Effector memory CD8-positive, alpha-beta T cell (primary cell): ENCODE measurements around the gene USP25.
A peak's percentile ranks its signal among the peaks of the same experiment; 100 is the strongest.

Source experiments
- ATAC-seq: fragments of 150-1000 bp; cut with Tn5 transposase; replicated peaks from 2 replicates; pipeline ENCODE4 v1.10.0; 2021; ENCODE audit warnings: mild to moderate bottlenecking, moderate library complexity
- DNase-seq, 3 experiments: peaks; one replicate each; pipeline ENCODE4 v3.0.0; 2021
- H3K27ac Mint-ChIP-seq, 2 donors: one replicate each; pipeline ENCODE4 v1.8.0; 2022; ENCODE audit warnings: mild to moderate bottlenecking in 2 of 2, mixed read lengths in 2 of 2, moderate library complexity in 2 of 2
- H3K27me3 Mint-ChIP-seq, 2 donors: one replicate each; pipeline ENCODE4 v1.8.0; 2022; ENCODE audit warnings: mixed read lengths in 2 of 2
- H3K36me3 Mint-ChIP-seq: one replicate; pipeline ENCODE4 v1.8.0; 2022; ENCODE audit warnings: mild to moderate bottlenecking, moderate library complexity, mixed read lengths; ENCODE audit not compliant: insufficient read depth
- H3K4me1 Mint-ChIP-seq, 2 donors: one replicate each; pipeline ENCODE4 v1.8.0; 2022; ENCODE audit warnings: low read depth in 2 of 2, mixed read lengths in 2 of 2
- H3K4me3 Mint-ChIP-seq, 2 donors: one replicate each; pipeline ENCODE4 v1.8.0; 2022; ENCODE audit warnings: mild to moderate bottlenecking in 2 of 2, mixed read lengths in 2 of 2, moderate library complexity in 2 of 2
- H3K9me3 Mint-ChIP-seq, 2 donors: one replicate each; pipeline ENCODE4 v1.8.0; 2022; ENCODE audit warnings: mixed read lengths in 2 of 2

USP25 gene

DNA sequence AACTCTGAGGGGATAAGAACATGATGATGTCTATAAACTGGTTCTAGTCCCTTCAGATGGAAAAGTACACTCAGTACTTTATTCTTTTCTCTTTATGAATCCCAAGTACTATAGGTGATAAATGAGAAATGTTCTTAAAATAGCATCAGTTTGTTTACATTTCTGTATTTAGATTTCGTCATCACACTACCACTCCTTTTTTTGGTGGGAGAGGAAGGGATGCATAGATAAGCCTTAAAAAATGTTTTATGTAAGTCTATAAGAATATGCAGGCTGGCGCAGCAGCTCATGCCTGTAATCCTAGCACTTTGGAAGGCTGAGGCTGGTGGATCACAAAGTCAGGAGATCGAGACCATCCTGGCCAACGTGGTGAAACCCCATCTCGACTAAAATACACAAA is 144.8 kb downstream of the USP25 start:
- no peak overlapping the region for H3K27ac Mint-ChIP-seq
- H3K36me3 Mint-ChIP-seq, result peaks cover 62% of the 10 kb centered on the region
- H3K4me3 Mint-ChIP-seq, result no peak overlapping the region
- no peaks in the 10 kb centered on the region for H3K4me1 Mint-ChIP-seq
- ATAC-seq (no peak), DNase-seq (no peak)
- H3K27me3 Mint-ChIP-seq, result no peaks in the 10 kb centered on the region
- H3K9me3 Mint-ChIP-seq, result no peaks in the 10 kb centered on the region

DNA sequence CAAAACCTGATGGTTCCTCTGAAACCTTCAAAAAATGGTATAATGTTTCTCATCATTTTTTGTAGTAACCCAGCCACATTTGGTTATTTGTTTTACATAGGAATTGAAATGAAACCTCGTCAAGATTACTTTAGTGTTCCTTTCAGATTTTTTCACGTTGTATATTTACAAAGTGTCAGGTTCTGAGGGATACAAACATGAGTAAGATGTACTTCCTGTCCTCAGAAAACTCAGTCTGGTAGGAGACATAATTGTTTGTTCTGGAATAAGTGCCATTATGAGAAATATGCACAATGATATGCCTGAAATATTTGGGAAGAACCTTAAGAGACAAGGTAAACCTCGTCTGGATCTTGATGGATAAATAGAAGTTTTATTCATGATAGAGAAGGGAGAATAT is 145.5 kb downstream of the USP25 start:
- no peaks in the 10 kb centered on the region for H3K27me3 Mint-ChIP-seq
- no peak overlapping the region for H3K27ac Mint-ChIP-seq
- DNase-seq (no peak), ATAC-seq (no peak)
- peaks cover 58% of the 10 kb centered on the region for H3K36me3 Mint-ChIP-seq
- no peak overlapping the region for H3K4me3 Mint-ChIP-seq
- H3K9me3 Mint-ChIP-seq, result no peaks in the 10 kb centered on the region
- H3K4me1 Mint-ChIP-seq, result no peaks in the 10 kb centered on the region

DNA sequence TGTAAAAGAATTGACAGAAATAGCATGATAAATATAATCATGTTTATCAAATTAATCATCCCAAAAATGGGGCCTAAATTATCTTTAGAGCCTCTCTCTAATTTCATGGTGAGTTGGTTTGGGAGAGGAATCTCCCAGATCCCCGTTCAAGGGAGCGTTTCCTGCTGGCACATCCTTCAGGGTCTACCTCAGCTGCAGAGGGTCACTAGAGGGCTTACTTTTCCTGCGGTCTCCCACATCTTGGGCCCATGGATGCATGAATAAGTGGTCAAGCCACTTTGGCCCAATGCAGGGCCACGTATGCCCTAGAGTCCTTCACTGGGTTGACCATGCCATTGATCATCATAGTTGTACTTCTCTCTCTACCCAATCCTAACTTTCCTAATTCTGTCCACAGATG is 164.1 kb downstream of the USP25 start:
- H3K27ac Mint-ChIP-seq, result no peak overlapping the region
- H3K4me1 Mint-ChIP-seq, result no peaks in the 10 kb centered on the region
- no peaks in the 10 kb centered on the region for H3K9me3 Mint-ChIP-seq

DNA sequence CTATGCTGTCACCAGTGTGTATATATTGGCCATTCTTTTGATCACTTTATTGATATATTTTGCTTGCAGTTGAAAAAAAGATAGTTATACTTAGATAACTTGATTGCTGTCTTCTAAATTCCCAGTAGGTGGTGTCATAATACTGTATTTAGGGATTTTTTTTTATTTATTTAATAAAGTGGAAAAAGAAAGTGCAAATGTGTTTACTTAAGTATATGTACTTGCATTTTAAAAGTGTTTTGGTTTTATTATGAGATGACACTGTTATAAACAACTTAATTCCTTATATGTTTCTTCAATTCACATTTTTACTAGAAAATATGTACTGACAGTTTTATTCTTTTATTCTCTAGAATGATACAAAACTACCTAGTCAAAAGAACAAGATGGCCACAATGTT is 164.8 kb downstream of the USP25 start:
- H3K9me3 Mint-ChIP-seq, result no peaks in the 10 kb centered on the region
- no peaks in the 10 kb centered on the region for H3K4me1 Mint-ChIP-seq

More for the DNA sequence above, 164.1 kb downstream of the USP25 start:
- no peak for DNase-seq
- no peak for ATAC-seq
- H3K4me3 Mint-ChIP-seq, result no peak overlapping the region
- H3K36me3 Mint-ChIP-seq, result peaks cover 5% of the 10 kb centered on the region
- H3K27me3 Mint-ChIP-seq, result peaks cover 0 to 6% of the 10 kb centered on the region in 2 donors

DNA sequence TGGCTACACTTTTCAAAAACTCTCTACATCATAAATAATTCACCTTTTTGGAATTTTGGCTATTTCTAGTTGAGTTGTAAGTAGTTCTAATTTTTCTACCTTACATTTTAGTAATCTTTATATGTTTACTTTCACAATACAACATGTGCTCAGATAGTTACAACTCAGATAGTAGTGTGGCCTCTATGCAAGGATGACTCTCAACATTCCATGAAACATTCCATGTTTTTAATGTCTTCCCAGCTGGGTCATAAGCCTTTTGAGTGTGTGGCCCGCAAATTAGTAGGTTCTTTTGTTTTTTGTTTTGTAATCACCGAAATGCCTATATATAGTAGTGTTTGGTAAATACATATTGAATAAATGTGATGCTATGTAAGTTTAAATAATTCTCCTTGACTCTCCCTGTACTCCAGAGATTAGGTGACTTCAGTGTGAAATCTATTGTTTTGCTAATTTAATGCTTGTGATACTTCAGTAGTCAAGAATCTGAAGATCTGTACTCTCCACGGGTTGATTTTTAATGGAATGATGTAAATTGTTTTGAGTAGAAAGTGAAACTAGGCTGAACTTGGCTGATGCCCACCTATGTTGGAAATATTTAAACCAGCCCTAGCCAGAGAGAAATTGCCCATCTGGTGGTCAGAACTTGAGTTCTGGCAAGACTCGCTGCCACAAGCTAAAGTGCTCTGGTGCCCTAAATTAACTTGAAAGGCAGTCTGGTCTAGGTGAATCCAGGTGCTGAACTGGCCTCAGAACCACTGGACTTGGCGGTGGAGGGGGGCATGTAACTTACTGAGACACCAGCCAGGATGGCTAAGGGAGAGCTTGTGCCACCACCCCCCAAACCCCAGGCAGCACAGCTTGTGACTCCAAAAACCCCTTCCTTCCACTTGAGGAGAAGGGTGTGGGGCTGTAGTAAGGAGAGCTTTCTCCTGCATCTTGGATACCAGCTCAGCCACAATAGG is 165.6 kb downstream of the USP25 start:
- H3K36me3 Mint-ChIP-seq, result peaks cover 5% of the 10 kb centered on the region

More for the DNA sequence above, 164.8 kb downstream of the USP25 start:
- H3K4me3 Mint-ChIP-seq, result no peak overlapping the region
- ATAC-seq (no peak), DNase-seq (no peak)
- peaks cover 5% of the 10 kb centered on the region for H3K36me3 Mint-ChIP-seq
- no peak overlapping the region for H3K27ac Mint-ChIP-seq
- H3K27me3 Mint-ChIP-seq, result peaks cover 0 to 6% of the 10 kb centered on the region in 2 donors

DNA sequence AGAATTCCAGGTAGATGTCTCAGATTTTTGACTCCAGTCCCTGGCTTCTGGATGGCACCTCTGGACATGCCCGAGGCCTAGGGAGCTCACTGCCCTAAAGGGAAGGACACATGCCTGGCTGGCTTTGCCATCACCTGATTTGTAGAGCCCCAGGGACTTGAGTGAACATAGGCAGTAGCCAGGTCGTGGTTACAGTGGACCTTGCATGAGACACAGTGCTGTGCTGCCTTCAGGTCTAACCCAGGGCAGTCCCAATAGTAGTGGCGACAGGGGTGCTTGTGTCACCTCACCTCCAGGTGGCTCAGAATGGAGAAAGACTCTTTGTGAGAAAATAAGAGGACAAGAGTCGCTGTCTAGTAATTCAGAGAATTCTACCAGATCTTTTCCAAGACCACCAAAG is 166.7 kb downstream of the USP25 start:
- Mint-ChIP-seq H3K9me3 (peaks cover 2 to 14% of the 10 kb centered on the region in 2 donors), H3K4me3 (no peak overlapping the region), H3K4me1 (no peaks in the 10 kb centered on the region), H3K36me3 (peaks cover 5% of the 10 kb centered on the region), H3K27me3 (peaks cover 0 to 6% of the 10 kb centered on the region in 2 donors), H3K27ac (peak overlapping the region in 1 of 2 donors; percentile 39)
- DNase-seq (no peak), ATAC-seq (no peak)

More for the DNA sequence above, 165.6 kb downstream of the USP25 start:
- Mint-ChIP-seq H3K9me3 (peaks cover 0 to 4% of the 10 kb centered on the region in 2 donors), H3K4me1 (no peaks in the 10 kb centered on the region), H3K4me3 (no peak overlapping the region), H3K27me3 (peaks cover 0 to 6% of the 10 kb centered on the region in 2 donors), H3K27ac (peak overlapping the region in 1 of 2 donors; percentile 39)
- ATAC-seq (no peak), DNase-seq (no peak)

DNA sequence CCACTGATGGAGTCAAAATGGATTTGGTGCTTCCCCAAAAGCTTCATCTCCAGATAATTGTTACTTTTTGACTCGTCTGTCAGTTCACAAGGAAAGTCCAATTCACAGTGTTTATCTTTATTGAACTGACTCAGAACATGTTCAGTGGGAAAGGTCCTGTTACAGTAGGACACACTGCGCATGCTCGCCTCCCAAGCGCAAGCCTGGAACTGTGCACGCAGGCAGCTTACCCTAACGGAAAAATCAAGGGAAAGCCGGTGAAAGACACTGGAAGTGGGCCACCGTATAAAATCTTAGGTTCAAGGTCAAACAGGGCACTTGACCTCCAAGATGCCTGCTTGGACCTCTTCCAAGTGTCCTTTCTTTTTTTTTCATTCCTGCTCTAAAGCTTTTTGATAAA is 174.6 kb downstream of the USP25 start:
- no peak overlapping the region for H3K4me3 Mint-ChIP-seq
- H3K27ac Mint-ChIP-seq, result no peak overlapping the region
- H3K9me3 Mint-ChIP-seq, result peaks cover 4 to 22% of the 10 kb centered on the region in 2 donors
- DNase-seq (no peak), ATAC-seq (no peak)
- no peaks in the 10 kb centered on the region for H3K27me3 Mint-ChIP-seq
- no peaks in the 10 kb centered on the region for H3K36me3 Mint-ChIP-seq
- H3K4me1 Mint-ChIP-seq, result no peaks in the 10 kb centered on the region

DNA sequence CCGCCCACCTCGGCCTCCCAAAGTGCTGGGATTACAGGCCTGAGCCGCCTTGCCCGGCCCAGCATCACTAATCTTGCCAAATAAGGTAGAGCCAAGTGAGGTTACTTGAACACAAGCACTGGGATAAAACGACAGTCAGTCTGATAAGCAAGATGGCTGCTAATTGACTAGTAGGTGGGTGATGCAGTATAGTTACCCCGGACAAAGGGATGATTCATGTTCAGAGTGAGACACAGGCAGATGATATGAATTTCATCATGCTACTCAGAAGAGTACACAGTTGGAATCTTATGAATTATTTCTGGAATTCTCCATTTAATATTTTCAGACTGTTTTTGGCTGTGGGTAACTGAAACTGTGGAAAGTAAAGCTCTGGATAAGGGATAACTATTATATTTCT is 178.4 kb downstream of the USP25 start:
- no peaks in the 10 kb centered on the region for H3K4me1 Mint-ChIP-seq
- ATAC-seq (no peak), DNase-seq (no peak)
- no peaks in the 10 kb centered on the region for H3K36me3 Mint-ChIP-seq
- H3K27ac Mint-ChIP-seq, result no peak overlapping the region
- no peaks in the 10 kb centered on the region for H3K27me3 Mint-ChIP-seq
- H3K9me3 Mint-ChIP-seq, result no peaks in the 10 kb centered on the region
- no peak overlapping the region for H3K4me3 Mint-ChIP-seq

DNA sequence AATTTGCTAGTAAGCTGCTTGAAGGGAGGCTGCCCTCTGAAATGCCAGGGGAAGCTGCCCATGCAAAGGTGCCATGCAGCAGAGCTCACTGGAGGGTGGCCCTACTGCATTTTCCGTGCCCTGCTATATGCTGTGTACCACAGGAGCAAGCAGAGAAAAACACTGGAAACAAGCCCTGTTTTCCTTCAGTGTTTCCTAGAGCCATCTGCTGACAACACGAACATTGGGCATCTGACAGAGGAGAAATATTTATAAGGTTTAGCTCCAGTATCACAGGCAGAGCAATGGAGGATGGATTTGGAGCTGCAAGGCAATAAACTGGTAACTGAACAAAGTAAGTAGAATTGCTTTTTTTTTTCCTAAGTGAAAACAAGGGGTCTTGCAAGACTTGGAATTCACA is 198.4 kb downstream of the USP25 start:
- Mint-ChIP-seq H3K4me3 (no peak overlapping the region), H3K27me3 (peaks cover 23 to 47% of the 10 kb centered on the region in 2 donors), H3K27ac (no peak overlapping the region), H3K4me1 (no peaks in the 10 kb centered on the region), H3K36me3 (no peaks in the 10 kb centered on the region), H3K9me3 (peaks cover 0 to 9% of the 10 kb centered on the region in 2 donors)
- ATAC-seq, result no peak
- DNase-seq, result no peak

DNA sequence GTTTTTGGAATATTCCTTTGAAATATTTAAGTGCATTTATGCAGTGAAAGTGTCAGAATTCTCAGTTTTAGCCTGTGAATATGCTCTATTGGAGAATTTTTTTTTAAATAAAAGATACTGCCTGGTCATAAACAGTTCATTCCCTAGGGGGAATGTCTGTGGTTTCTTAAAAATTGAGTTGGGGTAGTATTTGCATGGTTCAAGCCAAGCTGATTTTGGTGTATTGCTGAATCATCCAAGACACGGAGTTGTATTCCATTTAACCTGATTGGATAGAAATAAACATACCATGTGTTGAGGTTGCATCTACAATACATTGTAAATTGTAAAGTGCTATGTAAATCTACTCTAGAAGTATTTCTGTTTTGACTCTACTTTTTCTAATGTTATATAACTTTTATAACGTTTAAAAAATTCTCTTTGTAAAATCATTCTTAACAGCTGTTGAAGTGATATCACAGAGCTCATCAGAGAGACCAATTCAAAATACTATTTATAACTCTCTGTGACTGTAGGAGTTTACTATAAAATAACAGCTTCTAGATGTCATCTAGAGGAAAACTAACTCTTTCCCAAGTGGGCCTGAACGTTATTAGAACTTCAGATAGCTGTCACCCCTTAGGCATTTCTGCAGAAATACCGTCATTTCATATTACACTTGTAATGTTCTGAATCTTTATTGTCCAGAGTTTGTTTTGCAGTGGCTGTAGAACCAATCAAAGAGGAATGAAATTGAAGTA is 199.1 kb downstream of the USP25 start:
- ATAC-seq, result no peak

DNA sequence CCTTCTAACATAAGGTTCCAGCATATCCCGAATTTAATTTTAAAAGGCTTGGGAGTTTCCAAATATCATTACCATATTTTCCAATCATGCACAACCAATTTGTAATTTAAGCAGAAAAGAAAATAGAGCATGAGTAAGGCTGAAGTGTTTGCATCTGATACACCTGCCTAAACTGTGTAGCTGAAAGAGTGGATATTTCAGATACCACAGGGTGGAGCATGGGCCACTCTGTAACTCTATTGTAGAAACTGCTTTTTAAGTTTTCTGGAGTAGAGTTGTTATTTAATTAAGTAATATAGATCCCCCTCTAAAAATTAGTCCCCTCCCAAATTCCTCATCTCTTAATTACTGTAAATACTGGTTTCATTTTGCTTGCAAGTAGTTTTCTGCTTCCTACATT is 199.8 kb downstream of the USP25 start:
- Mint-ChIP-seq H3K36me3 (no peaks in the 10 kb centered on the region), H3K9me3 (peaks cover 0 to 9% of the 10 kb centered on the region in 2 donors), H3K27me3 (peaks cover 20 to 38% of the 10 kb centered on the region in 2 donors), H3K4me3 (no peak overlapping the region), H3K27ac (no peak overlapping the region), H3K4me1 (no peaks in the 10 kb centered on the region)
- DNase-seq (no peak), ATAC-seq (no peak)

More for the DNA sequence above, 199.1 kb downstream of the USP25 start:
- Mint-ChIP-seq H3K4me3 (no peak overlapping the region), H3K27me3 (peaks cover 23 to 43% of the 10 kb centered on the region in 2 donors), H3K27ac (no peak overlapping the region), H3K9me3 (peaks cover 0 to 9% of the 10 kb centered on the region in 2 donors), H3K4me1 (no peaks in the 10 kb centered on the region), H3K36me3 (no peaks in the 10 kb centered on the region)
- no peak for DNase-seq
